Transverse colon (tissue), 4 donors: ENCODE results near the gene OGA. TPM values are rescaled to one million over a fixed set of nuclear protein-coding genes. Genes with fewer than 3 reads are reported as not detected.

Experiments used
- DNase-seq: peaks from one replicate; pipeline ENCODE4 v3.0.0-alpha.2; 2019
- H3K27ac ChIP-seq, 4 donors: fragments of 200-600 bp; sonication (generic); 2 replicates each; pipeline ENCODE4 v1.5.1; 2016 to 2018; ENCODE audit warnings: inconsistent platforms in 4 of 4
- H3K27me3 ChIP-seq: fragments of 200-600 bp; sonication (generic); 2 replicates; pipeline ENCODE4 v1.5.1; 2017; ENCODE audit warnings: inconsistent platforms
- H3K36me3 ChIP-seq, 4 donors: fragments of 200-600 bp; sonication (generic); 2 replicates each; pipeline ENCODE4 v1.5.1; 2017 to 2019; ENCODE audit warnings: inconsistent platforms in 4 of 4
- H3K4me1 ChIP-seq, 4 donors: fragments of 200-600 bp; sonication (generic); 2 replicates each; pipeline ENCODE4 v1.5.1; 2017 to 2020; ENCODE audit warnings: inconsistent platforms in 4 of 4
- H3K4me3 ChIP-seq, 4 donors: fragments of 200-600 bp; sonication (generic); 1 replicate in 1 of 4; 2 replicates in 3 of 4; pipeline versions ENCODE4 v1.5.1 to v1.6.1; 2017 to 2019; ENCODE audit warnings: inconsistent platforms in 4 of 4
- H3K9me3 ChIP-seq, 2 donors: fragments of 200-600 bp; sonication (generic); 2 replicates each; pipeline ENCODE4 v1.5.1; 2017 to 2019; ENCODE audit warnings: inconsistent platforms in 2 of 2
- EP300 ChIP-seq: sonication (generic); formaldehyde crosslinking; IDR thresholded peaks from one replicate; pipeline ENCODE4 v1.6.1; 2017; ENCODE audit warnings: antibody characterized with exemption, low read depth
- POLR2A ChIP-seq: fragments of 450-650 bp; IDR thresholded peaks from one replicate; pipeline ENCODE4 v1.6.1; 2016; ENCODE audit warnings: antibody characterized with exemption, mild to moderate bottlenecking, moderate library complexity
- POLR2AphosphoS5 ChIP-seq, 3 donors: sonication (generic); formaldehyde crosslinking; IDR thresholded peaks; one replicate each; pipeline ENCODE4 v1.6.1; 2016; ENCODE audit warnings: antibody characterized with exemption in 3 of 3
- WGBS, 2 donors: methylation state at CpG; one replicate each; pipeline ENCODE4 v1.1.5; 2018; ENCODE audit warnings: low coverage in 1 of 2; 5-methylcytosine and 5-hydroxymethylcytosine counted together
- in situ Hi-C, 4 donors: fragments of 200-750 bp; cut with MboI; loops; one replicate each; pipeline versions ENCODE4 v1.15.0 to v1.15.1; 2017; ENCODE audit warnings: low sequenced_read_pairs in 3 of 4, low pct_ligation_motif_present in 1 of 4, low pct_unique_long_range_greater_than_20kb in 1 of 4
- intact Hi-C: fragments of 100-400 bp; cut with DNase I; formaldehyde crosslinking; loops from one replicate; pipeline ENCODE4 v1.15.1; 2023; ENCODE audit warnings: low total_unique reads
- total RNA-seq, 4 donors: library from RNA; depleted of rRNA; stranded (reverse); fragments of >200 nt; gene quantifications; one replicate each; pipeline ENCODE4 v1.1.0, GENCODE V29; 2016
- TF ChIP-seq, protein P1 (sequence below), 5 experiments: fragments of 200-600 bp in 3 of 5; fragments of 450-650 bp in 2 of 5; sonication (generic) in 3 of 5; IDR thresholded peaks; 1 replicate in 2 of 5; 2 replicates in 3 of 5; pipeline ENCODE4 v1.5.1; 2016 to 2017; ENCODE audit warnings: antibody characterized with exemption in 5 of 5, inconsistent platforms in 3 of 5, mild to moderate bottlenecking in 2 of 5, moderate library complexity in 1 of 5

Gene OGA
- total RNA-seq, 4 donors from 2014 or later = 114 to 608 (median 172) TPM

DNA sequence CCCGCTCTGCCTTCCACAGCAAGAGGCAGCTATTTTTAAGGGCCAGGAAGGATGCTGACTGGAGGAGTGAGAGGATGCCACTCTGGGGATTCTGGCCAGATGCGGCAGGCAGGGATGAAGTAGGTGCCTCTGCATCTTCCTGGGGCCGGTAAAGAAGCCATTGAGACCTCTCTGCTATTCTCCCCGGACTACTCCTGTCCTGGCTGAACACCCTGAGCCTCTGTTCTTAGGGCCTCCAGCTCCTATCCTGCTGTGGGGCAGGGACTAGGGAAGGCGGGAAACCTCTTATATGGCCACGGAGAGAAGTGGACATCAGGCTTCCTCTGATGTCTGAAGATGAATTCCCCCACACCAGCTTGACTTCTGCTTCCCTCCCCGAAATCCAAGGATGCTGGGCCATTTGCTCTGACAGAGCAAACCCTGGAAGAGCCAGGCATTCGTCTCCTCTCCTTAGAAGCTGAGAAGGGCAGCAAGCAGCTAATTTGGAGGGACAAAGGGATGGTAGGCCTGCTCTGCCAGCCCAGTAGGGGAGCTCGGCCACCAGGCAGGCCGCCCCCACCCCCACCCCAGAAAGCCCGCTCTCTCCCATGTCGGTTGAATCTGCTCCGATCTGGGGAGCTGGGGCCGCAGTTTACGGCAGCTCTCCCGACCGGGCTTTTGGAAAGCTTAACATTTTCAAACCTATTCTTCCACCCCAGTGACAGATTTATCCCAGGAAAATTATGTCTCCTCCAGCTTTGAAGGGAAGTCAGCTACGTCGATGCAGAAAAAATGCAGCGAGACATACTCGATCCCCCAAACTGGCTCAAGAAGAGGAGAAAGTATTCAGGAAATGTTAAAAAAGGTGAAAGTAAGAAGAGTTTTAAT lies 45.1 kb downstream of the OGA start:
- intact Hi-C loops (no loop called here), in situ Hi-C loops (loop anchor here in 1 of 4 donors (25.0 kb wide), 1 partner anchor 561 kb away; no protein-coding TSS in a partner anchor)
- Histone ChIP-seq H3K4me3 (no peak overlapping the region), H3K36me3 (no peaks in the 10 kb centered on the region), H3K27ac (no peak overlapping the region), H3K9me3 (no peaks in the 10 kb centered on the region), H3K27me3 (peaks cover 97% of the 10 kb centered on the region), H3K4me1 (peaks cover 10 to 16% (median 14%) of the 10 kb centered on the region in 4 donors)
- WGBS, 2 donors = 22 to 27% methylated on average over 5 to 21 of the region's 21 CpGs
- TF ChIP-seq EP300 (no peak), POLR2A (no peak), POLR2AphosphoS5 (IDR thresholded peaks at IDR 0.05) (no peak)
- TF ChIP-seq, protein P1, sequence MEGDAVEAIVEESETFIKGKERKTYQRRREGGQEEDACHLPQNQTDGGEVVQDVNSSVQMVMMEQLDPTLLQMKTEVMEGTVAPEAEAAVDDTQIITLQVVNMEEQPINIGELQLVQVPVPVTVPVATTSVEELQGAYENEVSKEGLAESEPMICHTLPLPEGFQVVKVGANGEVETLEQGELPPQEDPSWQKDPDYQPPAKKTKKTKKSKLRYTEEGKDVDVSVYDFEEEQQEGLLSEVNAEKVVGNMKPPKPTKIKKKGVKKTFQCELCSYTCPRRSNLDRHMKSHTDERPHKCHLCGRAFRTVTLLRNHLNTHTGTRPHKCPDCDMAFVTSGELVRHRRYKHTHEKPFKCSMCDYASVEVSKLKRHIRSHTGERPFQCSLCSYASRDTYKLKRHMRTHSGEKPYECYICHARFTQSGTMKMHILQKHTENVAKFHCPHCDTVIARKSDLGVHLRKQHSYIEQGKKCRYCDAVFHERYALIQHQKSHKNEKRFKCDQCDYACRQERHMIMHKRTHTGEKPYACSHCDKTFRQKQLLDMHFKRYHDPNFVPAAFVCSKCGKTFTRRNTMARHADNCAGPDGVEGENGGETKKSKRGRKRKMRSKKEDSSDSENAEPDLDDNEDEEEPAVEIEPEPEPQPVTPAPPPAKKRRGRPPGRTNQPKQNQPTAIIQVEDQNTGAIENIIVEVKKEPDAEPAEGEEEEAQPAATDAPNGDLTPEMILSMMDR (IDR thresholded peaks at IDR 0.05) = no peak
- no peak for DNase-seq

DNA sequence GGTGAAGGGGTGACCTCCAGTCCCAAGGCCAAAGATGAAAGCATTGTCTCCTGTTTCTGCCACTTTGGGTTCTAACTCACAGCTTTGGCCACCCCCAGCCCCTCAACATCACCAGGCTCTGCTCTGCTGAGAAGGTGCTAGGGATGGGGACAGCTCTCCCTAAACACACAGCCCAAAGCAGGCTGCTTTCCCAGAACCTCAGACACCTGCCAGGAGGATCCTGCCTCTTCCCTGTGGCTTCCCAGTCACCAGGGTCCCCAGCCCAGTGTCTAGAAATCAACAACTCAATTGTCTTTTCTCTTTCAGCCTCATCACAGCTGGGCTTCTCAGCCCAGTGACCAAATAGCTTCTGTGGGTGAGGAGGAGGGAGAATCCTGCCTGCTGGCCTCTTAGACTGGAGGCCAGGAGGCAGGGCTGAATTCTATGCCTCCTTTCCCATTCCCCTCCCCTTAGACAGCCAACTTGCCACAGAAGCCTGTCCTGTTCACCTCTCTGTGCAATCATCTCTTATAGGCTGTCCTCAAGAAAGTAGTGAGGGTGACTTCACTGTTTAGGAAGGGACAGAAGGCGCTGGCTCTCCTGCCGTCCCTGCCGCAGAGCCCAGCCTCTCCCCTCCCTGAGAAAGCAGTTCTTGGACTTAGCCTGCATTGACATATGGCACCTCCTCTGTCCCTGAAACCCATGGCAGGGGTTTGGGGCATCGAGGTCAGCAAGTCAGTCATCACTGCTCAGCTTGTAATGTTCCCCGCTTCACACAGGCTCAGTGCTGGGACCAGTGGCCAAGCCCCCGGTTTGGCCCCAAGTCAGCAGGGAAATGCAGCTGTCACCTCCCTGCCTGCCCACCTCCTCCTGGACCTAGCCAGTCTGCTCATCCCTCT lies 46.0 kb downstream of the OGA start:
- H3K27me3 ChIP-seq = peaks cover 100% of the 10 kb centered on the region
- in situ Hi-C loops = loop anchor here in 1 of 4 donors (25.0 kb wide), 1 partner anchor 560 kb away; no protein-coding TSS in a partner anchor
- intact Hi-C loops = no loop called here

DNA sequence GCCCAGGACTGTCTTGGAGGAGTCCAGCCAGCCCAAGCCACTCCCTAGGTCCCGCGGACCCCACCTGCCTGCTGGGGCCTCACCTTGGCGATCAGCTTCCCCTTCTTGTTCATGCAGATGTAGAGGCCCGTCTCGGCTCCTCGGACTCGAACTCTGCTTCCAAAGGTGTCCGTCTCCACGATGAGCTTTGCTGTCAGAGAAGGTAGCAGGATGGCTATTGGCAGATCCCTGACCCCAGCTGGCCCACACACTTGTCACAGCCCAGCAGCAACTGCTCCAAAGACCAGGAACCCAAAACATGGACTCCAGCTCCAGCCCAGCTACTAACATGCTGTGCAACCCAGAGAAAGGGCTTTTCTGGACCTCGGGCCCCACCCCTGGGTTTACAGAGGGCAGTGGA lies 46.9 kb downstream of the OGA start:
- H3K27me3 ChIP-seq = peaks cover 98% of the 10 kb centered on the region
- intact Hi-C loops = no loop called here
- in situ Hi-C loops = loop anchor here in 1 of 4 donors (25.0 kb wide), 1 partner anchor 559 kb away; no protein-coding TSS in a partner anchor

More for the DNA sequence above, 46.0 kb downstream of the OGA start:
- no peak overlapping the region for H3K27ac ChIP-seq
- TF ChIP-seq EP300 (no peak), POLR2A (no peak), POLR2AphosphoS5 (IDR thresholded peaks at IDR 0.05) (no peak)
- TF ChIP-seq, protein P1 (IDR thresholded peaks at IDR 0.05) = no peak
- DNase-seq = no peak
- H3K36me3 ChIP-seq = no peaks in the 10 kb centered on the region
- H3K9me3 ChIP-seq = no peaks in the 10 kb centered on the region
- WGBS, 2 donors = 76% methylated on average over 6 of the region's 6 CpGs; no CpG with 5 or more reads in 1 of the 2 donors
- no peak overlapping the region for H3K4me3 ChIP-seq
- H3K4me1 ChIP-seq = peaks cover 10 to 16% (median 13%) of the 10 kb centered on the region in 4 donors

More for the DNA sequence above, 46.9 kb downstream of the OGA start:
- Histone ChIP-seq H3K9me3 (no peaks in the 10 kb centered on the region), H3K4me3 (no peak overlapping the region), H3K27ac (no peak overlapping the region), H3K36me3 (no peaks in the 10 kb centered on the region), H3K4me1 (peaks cover 10 to 14% (median 12%) of the 10 kb centered on the region in 4 donors)
- DNase-seq = no peak
- 89% methylated on average over 10 of the region's 10 CpGs; no CpG with 5 or more reads in 1 of the 2 donors for WGBS, 2 donors
- TF ChIP-seq EP300 (no peak), POLR2A (no peak), POLR2AphosphoS5 (IDR thresholded peaks at IDR 0.05) (no peak)
- TF ChIP-seq, protein P1 (IDR thresholded peaks at IDR 0.05) = no peak
